Prostate gland (tissue), 2 donors: ENCODE data around the gene VEPH1. TPM values are rescaled to one million over a fixed set of nuclear protein-coding genes. Genes with fewer than 3 reads are reported as not detected.

Source experiments
- DNase-seq: peaks from one replicate; pipeline ENCODE4 v3.0.0-alpha.2; 2019; ENCODE audit warnings: low spot score
- H3K27ac ChIP-seq, 2 donors: fragments of 200-600 bp; sonication (generic); 2 replicates each; pipeline ENCODE4 v1.5.1; 2017 to 2019
- H3K27me3 ChIP-seq: fragments of 200-600 bp; sonication (generic); replicated peaks from 2 replicates; pipeline ENCODE4 v1.5.1; 2019; ENCODE audit not compliant: insufficient read depth
- H3K36me3 ChIP-seq, 2 donors: fragments of 200-600 bp; sonication (generic); 1 replicate in 1 of 2; 2 replicates in 1 of 2; pipeline versions ENCODE4 v1.5.1 to v1.8.1; 2017 to 2019
- H3K4me1 ChIP-seq: fragments of 200-600 bp; sonication (generic); replicated peaks from 2 replicates; pipeline ENCODE4 v1.5.1; 2019
- H3K4me3 ChIP-seq, 2 donors: fragments of 200-600 bp; sonication (generic); 2 replicates each; pipeline ENCODE4 v1.5.1; 2017 to 2019
- H3K9me3 ChIP-seq: fragments of 200-600 bp; sonication (generic); 2 replicates; pipeline ENCODE4 v1.5.1; 2017
- POLR2A ChIP-seq: fragments of 450-650 bp; IDR thresholded peaks from one replicate; pipeline ENCODE4 v1.6.1; 2016; ENCODE audit warnings: antibody characterized with exemption, mild to moderate bottlenecking
- POLR2AphosphoS5 ChIP-seq: sonication (generic); formaldehyde crosslinking; IDR thresholded peaks from one replicate; pipeline ENCODE4 v1.6.1; 2017; ENCODE audit warnings: antibody characterized with exemption
- WGBS: methylation state at CpG from one replicate; pipeline ENCODE4 v1.1.5; 2018; 5-methylcytosine and 5-hydroxymethylcytosine counted together
- intact Hi-C: fragments of 100-400 bp; cut with DNase I; formaldehyde crosslinking; loops from one replicate; pipeline ENCODE4 v1.14.2; 2022
- total RNA-seq, 2 donors: library from RNA; depleted of rRNA; stranded (reverse); fragments of >200 nt; gene quantifications; one replicate each; pipeline ENCODE4 v1.1.0, GENCODE V29; 2016
- TF ChIP-seq, protein P1 (sequence below), 4 experiments: fragments of 200-600 bp in 2 of 4; fragments of 450-650 bp in 2 of 4; sonication (generic) in 2 of 4; IDR thresholded peaks; 1 replicate in 3 of 4; 2 replicates in 1 of 4; pipeline ENCODE4 v1.5.1; 2016 to 2019; ENCODE audit warnings: antibody characterized with exemption in 4 of 4, mild to moderate bottlenecking in 2 of 4, moderate library complexity in 2 of 4

VEPH1 gene
- total RNA-seq, 2 donors from 2014 or later: 1.4 to 3.4 TPM

DNA sequence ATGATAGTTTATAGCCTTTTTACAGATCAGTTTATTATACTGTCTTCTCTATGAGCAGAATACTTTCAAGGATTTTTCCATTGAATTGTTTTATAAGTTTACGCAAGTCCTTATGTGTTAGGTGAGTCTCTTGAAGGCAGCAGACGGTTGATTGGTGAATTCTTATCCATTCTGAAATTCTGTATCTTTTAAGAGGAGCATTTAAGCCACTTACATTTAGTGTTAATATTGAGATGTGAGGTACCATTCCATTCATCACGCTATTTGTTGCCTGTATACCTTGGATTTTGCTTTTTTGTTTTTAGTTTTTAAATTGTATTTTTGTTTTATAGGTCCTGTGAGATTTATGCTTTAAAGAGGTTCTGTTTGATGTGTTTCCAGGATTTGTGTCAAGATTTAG lies 32.5 kb upstream of the VEPH1 start:
- H3K27ac ChIP-seq: no peak overlapping the region
- no peaks in the 10 kb centered on the region for H3K27me3 ChIP-seq
- intact Hi-C loops: no loop called here
- no peaks in the 10 kb centered on the region for H3K9me3 ChIP-seq
- DNase-seq: no peak
- no peak overlapping the region for H3K4me3 ChIP-seq
- WGBS: 87% methylated on average over 3 of the region's 3 CpGs
- no peak for TF ChIP-seq POLR2AphosphoS5
- TF ChIP-seq, protein P1, sequence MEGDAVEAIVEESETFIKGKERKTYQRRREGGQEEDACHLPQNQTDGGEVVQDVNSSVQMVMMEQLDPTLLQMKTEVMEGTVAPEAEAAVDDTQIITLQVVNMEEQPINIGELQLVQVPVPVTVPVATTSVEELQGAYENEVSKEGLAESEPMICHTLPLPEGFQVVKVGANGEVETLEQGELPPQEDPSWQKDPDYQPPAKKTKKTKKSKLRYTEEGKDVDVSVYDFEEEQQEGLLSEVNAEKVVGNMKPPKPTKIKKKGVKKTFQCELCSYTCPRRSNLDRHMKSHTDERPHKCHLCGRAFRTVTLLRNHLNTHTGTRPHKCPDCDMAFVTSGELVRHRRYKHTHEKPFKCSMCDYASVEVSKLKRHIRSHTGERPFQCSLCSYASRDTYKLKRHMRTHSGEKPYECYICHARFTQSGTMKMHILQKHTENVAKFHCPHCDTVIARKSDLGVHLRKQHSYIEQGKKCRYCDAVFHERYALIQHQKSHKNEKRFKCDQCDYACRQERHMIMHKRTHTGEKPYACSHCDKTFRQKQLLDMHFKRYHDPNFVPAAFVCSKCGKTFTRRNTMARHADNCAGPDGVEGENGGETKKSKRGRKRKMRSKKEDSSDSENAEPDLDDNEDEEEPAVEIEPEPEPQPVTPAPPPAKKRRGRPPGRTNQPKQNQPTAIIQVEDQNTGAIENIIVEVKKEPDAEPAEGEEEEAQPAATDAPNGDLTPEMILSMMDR (IDR thresholded peaks at IDR 0.05): no peak
- no peak for TF ChIP-seq POLR2A
- no peaks in the 10 kb centered on the region for H3K36me3 ChIP-seq
- H3K4me1 ChIP-seq: no peaks in the 10 kb centered on the region

DNA sequence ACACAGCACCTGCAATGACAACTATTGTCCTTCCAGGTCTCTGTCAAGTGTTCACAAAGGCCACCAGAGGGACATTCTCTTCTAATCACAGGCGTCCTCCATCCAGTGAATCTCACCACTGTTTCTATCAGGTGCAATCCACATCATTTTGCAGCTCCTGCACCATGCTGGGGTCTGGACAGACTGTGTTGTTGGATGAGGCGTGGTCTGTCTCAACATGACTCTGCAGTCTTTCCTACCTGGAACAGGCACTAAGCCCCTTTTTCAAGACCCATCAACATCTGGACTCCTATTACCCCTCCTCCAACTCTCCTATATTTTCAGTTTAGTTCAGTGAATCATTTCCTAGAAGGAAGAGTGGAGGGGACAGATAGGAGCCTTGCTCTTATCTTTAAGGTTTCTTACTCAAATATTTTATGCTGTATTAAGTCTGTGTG lies 31.5 kb upstream of the VEPH1 start:
- intact Hi-C loops: no loop called here
- no peak overlapping the region for H3K4me3 ChIP-seq
- no peaks in the 10 kb centered on the region for H3K27me3 ChIP-seq
- 85% methylated on average over 2 of the region's 2 CpGs for WGBS
- no peaks in the 10 kb centered on the region for H3K9me3 ChIP-seq
- no peak overlapping the region for H3K27ac ChIP-seq
- H3K36me3 ChIP-seq: no peaks in the 10 kb centered on the region
- no peak for DNase-seq
- H3K4me1 ChIP-seq: no peaks in the 10 kb centered on the region
- TF ChIP-seq, protein P1 (IDR thresholded peaks at IDR 0.05): no peak
- TF ChIP-seq POLR2A (no peak), POLR2AphosphoS5 (no peak)

DNA sequence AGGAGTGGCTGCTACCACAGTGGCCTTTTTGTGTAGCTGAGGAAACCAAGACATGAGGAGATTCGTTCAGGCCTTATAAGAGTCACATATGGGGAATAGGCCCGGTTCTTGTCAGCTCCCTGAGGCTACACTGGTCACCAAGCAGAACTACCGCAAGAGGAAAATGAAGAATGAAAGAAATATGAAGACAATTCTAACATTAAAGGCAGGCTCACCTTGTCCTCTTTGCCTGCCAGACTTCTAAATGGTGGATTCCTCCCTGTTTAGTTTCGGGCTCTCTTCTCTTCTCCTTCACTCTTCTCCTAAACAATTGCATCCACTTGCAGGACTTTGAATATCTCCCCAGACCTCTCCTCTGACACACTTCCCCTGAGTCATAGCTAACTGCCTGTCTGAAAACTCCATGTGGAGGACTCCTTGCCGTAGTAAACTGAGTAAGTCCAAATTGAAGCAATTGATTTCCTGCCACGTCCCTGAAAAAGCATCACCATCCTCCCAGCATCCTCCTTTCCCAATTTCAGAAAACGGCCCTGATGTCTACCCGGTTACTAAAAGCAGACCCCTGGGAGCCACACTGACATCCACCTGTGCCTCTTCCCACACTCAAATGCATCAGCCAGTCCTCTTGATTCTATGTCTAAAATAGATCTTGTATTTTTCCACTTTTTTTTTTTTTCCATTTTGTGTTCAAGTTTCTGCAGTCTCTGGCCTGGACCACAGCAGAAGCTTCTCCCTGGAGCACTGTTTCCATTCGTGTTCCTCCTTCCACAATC lies 30.3 kb upstream of the VEPH1 start:
- no peaks in the 10 kb centered on the region for H3K9me3 ChIP-seq
- H3K4me3 ChIP-seq: no peak overlapping the region
- intact Hi-C loops: loop anchor here (2.0 kb wide), 1 partner anchor 39 kb away; no protein-coding TSS in a partner anchor
- H3K27ac ChIP-seq: no peak overlapping the region
- H3K4me1 ChIP-seq: no peaks in the 10 kb centered on the region
- TF ChIP-seq, protein P1 (IDR thresholded peaks at IDR 0.05): no peak
- TF ChIP-seq POLR2A (no peak), POLR2AphosphoS5 (no peak)
- H3K36me3 ChIP-seq: no peaks in the 10 kb centered on the region
- WGBS: 88% methylated on average over 9 of the region's 9 CpGs
- no peaks in the 10 kb centered on the region for H3K27me3 ChIP-seq
- DNase-seq: no peak

DNA sequence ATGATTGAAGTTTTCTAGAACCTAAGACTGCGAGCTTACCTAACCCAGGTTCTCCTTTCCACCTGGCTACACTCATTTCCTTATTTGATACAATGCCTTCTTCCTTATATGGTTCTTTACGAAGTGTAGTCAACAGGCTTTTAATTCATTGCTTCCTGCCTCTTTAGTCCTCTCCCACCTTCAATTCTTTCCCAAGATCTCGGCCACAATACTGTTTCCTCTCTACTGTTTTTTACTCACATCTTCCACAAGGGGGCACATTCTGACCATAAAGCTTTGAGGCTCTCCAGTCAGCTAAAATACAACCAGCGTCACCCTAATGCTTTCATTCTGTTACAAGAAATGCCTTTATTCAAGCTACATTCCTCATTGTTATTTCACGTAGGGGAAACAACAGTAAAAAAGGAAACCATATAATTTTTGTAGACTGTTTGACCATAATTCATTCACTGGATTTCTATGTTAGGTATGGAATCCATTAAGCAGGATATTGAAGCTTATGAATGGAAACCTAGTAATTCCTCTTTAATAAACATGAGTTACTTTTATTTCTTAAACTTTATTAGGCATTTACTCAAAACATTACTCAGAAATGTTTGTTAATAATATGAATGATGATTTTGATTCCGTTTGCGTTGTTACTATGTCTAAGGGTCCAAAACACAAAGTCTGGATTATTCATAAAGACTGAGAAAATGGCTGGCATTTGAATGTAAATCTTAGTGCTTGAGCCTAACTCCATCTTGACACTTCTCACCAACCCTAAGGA lies 29.5 kb upstream of the VEPH1 start:
- H3K36me3 ChIP-seq: no peaks in the 10 kb centered on the region
- 38% methylated on average over 7 of the region's 7 CpGs for WGBS
- H3K27ac ChIP-seq: no peak overlapping the region
- no peak overlapping the region for H3K4me3 ChIP-seq
- peak; percentile 32 for DNase-seq
- intact Hi-C loops: loop anchor here (2.0 kb wide), 1 partner anchor 40 kb away; no protein-coding TSS in a partner anchor
- no peaks in the 10 kb centered on the region for H3K4me1 ChIP-seq
- no peaks in the 10 kb centered on the region for H3K27me3 ChIP-seq
- no peaks in the 10 kb centered on the region for H3K9me3 ChIP-seq
- TF ChIP-seq, protein P1 (IDR thresholded peaks at IDR 0.05): peak in 3 of 4 experiments; percentile 70 to 75 (median 72)
- TF ChIP-seq POLR2A (no peak), POLR2AphosphoS5 (no peak)
